SK-N-SH (cell line): Measurements from ENCODE around the gene VAMP8.

Experiments
- TF ChIP-seq, protein P1 (sequence below): IDR thresholded peaks from 2 replicates; pipeline ENCODE4 v1.4.0; 2012; ENCODE audit warnings: low read depth
- TF ChIP-seq, protein P2 (sequence below): fragments of 200-600 bp; sonication (generic); IDR thresholded peaks from 2 replicates; pipeline ENCODE4 v1.6.1; 2017; ENCODE audit warnings: antibody characterized with exemption, mild to moderate bottlenecking, moderate library complexity

DNA sequence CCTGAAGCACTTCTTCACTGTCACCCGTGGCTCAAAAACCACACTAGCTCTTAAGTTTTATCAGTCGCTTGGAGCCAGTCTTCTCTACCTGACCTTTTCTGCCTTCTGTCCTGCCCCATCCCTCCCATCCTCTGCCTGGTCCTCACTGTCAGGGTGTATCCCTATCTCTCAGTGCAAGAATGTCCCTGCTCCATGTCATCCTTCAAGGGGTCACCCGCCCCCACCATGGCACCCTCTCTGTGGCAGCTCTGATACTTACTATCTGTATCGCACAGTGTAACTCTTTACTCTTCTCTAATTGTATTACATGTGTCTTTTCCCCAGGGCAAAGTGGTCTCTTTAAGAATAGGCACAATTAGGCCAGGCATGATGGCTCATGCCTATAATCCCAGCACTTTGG, 11.3 kb downstream of the VAMP8 start:
- TF ChIP-seq, protein P1, sequence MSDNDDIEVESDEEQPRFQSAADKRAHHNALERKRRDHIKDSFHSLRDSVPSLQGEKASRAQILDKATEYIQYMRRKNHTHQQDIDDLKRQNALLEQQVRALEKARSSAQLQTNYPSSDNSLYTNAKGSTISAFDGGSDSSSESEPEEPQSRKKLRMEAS = no peak
- TF ChIP-seq, protein P2, sequence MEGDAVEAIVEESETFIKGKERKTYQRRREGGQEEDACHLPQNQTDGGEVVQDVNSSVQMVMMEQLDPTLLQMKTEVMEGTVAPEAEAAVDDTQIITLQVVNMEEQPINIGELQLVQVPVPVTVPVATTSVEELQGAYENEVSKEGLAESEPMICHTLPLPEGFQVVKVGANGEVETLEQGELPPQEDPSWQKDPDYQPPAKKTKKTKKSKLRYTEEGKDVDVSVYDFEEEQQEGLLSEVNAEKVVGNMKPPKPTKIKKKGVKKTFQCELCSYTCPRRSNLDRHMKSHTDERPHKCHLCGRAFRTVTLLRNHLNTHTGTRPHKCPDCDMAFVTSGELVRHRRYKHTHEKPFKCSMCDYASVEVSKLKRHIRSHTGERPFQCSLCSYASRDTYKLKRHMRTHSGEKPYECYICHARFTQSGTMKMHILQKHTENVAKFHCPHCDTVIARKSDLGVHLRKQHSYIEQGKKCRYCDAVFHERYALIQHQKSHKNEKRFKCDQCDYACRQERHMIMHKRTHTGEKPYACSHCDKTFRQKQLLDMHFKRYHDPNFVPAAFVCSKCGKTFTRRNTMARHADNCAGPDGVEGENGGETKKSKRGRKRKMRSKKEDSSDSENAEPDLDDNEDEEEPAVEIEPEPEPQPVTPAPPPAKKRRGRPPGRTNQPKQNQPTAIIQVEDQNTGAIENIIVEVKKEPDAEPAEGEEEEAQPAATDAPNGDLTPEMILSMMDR = no peak
